HG03103 (cell line): ENCODE data around the gene NMT2.

Source experiments
- ATAC-seq: cut with Tn5 transposase; IDR thresholded peaks from one replicate; pipeline ENCODE4 v1.9.1; 2021; ENCODE audit warnings: low read depth; ENCODE audit not compliant: unreplicated experiment

NMT2 gene

DNA sequence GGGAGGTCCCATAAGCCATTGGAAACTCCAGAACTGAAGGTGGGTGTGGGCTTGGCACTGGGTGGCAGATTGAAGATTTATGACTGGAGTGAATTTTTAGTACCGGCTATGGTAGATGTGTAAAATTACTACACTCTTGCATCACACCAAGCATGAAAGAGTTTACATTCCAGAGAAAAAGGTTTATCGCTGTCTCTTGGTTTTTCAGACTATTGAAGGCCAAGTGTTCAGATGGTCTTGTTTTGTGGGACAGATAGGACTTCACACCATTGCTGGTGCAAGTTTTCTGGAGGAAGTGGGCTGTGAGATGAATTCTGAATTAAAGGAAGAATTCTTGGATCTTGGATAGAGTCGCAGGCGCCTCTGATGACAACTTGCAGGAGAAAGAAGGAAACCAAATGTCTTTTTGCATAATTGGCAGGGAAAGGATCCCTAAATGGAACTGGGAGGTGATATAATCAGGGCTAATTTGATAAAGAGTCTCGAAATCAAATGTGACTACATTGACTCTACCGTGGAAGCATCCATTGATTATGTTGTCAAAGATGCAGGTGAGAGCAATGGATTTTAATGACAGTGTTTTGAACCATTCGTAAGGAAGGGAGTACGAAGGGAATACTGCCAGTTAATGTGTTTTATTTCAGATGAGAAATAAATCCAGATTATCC, 14.2 kb upstream of the NMT2 start:
- ATAC-seq: no peak

DNA sequence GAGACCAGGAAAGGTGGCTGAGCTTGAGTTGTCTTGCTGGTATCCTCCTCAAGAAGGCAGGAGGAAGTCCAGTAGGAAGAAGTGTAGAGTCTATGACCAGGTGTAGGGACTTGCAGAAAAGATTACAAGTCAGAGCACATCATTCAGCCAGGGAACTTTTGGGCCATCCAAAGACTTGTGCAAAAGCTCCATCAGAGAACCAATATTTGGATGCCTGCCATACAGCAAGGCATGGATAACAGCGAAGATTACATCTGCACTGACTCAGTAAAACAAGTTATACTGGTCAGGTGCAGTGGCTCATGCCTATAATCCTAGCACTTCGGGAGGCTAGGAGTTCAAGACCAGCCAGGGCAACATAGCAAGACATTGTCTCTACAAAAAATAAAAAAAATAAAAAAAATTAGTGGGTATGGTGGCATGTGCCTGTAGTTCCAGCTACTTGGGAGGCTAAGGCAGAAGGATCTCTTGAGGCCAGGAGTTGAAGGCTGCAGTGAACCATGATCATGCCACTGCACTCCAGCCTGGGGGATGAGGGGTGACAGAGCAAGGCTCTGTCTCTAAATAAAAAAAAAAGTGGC, 13.2 kb upstream of the NMT2 start:
- no peak for ATAC-seq

DNA sequence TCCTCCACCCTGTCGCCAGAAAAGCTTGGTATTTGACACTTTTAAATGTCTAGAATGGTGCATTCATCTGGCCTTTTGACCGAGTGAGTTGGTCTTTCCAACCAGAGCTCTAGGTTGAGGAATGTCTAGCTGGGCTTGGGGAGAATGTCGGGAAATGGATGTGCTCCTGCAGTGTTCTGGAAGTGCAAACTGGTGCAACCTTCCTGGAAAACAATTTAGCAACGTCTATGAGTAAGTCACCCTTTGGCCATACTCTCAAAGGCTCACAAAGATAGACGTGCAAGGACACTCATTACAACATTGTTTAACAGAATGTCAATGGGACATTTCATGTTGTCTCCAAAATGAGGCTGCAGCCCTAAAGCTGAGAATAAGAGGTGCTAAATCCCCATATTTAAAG, 12.2 kb upstream of the NMT2 start:
- ATAC-seq: no peak

DNA sequence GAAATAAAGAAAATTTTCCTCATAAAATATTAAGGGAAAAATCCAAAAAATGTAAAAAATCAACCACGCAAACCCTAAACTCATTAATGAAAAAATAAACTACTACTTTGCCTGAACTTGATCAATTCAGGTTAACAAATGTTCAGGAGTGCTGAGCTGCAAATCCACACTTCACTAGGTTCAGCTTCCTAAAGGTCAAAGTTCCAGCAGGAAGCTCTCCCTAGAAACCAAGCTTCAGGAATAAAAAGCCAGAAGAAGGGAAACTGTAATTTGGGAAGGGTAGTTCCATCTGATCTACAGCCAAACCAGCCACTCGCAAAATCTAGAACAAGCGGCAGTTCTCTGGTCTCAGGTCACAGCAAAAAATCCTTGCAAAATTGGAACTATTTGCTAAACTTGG, 7.8 kb upstream of the NMT2 start:
- ATAC-seq: no peak

DNA sequence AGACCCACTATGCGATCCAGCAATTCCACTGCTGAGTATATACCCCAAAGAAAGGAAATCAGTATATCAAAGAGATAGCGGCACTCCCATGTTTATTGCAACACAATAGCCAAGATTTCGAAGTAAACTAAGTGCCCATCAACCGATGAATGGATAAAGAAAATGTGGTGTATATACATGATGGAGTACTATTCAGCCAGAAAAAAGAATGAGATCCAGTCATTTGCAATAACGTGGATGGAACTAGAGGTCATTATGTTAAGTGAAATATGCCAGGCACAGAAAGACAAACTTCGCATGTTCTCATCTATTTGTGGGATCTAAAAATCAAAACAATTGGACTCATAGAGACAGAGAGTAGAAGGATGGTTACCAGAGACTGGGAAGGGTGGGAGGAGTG, 7.1 kb upstream of the NMT2 start:
- ATAC-seq: no peak

DNA sequence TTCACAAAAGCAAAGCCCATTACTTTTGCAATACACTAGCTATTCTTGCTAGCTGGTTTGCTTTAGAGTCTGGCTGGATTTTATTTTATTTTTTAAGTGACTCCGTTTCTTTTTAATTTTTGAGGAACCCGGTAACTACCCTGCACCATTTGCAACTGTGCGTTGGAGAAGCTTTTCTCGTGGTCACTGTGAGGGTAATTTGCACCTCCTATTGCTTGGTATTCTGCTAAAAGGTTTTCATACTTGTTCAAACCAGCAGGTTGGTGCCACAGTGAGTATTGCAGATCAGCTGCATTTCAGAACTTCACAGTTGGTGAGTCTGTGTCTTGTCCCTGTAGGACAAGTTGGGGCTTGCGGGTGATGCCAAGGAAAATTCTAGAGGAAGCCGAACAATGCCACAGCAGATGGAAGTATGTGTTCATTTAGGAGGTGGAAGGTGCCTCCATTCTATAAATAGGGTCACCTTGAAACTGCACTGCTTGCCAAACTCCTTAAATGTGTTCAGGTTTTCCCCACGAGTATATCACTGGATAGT, 3.9 kb upstream of the NMT2 start:
- ATAC-seq: no peak

DNA sequence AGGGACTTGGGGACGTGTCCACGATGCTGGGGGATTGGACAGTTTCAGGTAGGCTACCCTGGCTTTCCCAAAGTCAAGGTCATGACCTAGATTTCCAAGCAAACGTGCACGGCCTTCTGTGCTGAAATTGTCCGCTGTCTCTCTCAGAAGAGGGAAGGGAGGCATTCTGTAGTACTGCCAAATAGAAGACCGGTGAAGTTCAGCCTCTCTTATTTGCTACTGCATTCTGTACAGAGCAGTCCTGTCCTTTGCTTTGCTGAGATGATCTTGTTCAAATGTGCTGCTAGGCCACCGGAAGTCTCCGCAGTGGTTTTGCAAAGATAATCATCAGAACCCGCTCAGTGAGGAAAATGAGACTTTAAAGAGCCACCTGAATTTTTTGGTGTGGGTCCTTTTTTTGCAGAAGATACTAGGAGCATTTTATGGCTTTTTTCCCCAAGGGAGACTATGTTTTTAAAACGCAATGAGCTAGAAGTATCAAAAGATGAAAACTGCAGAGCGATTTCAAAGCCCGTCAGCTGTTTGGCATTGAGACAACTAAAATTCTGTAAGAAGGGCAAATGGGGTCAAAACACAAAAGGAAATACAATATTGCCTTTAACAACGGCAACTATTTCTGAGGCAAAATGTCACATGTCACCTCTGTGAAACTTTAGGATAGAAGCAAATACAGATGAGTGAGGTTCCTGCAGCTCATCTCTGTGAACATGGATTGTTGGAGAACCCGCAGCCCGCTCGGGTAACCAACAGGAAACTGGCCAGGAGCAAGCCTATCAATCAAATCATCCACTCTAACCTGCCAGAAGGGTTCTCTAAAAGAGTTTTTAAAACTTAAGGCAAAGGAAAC, 1.3 kb upstream of the NMT2 start:
- no peak for ATAC-seq

DNA sequence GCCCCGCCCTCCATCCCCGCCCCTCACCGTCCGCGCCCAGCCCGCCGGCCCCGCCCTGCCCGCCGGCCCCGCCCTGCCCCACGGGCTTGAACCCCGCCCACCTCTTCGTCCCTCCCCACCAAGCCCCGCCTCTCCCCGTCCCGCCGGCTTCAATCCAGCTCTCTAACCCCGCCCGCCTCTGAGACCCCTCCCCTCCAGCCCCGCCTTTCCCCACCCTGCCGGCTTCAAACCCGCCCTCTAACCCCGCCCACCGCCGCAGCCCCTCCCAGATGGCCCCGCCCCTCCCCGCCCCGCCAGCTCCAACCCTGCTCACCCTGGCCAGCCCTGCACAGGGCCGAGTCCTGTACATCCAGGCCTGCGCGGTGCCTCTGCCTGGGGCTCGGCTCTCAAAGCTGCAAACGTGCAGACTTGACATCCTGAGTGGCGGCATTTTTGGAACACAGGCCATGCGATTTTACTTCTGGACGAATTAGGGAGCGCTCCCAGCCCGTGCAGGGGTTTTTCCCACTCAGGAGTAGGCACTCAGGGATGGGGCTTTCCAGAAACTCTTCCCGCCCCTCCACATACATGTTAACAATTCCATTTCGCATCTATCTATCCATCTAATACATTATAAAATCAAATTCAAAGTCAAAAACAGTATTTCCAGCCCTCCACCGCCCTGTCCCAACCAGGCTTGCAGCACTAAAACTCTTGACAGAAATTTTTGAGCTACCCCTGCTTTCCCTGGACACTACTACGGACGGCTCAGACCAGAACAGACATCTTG, 477 bp upstream of the NMT2 start:
- peak; percentile 48 for ATAC-seq

DNA sequence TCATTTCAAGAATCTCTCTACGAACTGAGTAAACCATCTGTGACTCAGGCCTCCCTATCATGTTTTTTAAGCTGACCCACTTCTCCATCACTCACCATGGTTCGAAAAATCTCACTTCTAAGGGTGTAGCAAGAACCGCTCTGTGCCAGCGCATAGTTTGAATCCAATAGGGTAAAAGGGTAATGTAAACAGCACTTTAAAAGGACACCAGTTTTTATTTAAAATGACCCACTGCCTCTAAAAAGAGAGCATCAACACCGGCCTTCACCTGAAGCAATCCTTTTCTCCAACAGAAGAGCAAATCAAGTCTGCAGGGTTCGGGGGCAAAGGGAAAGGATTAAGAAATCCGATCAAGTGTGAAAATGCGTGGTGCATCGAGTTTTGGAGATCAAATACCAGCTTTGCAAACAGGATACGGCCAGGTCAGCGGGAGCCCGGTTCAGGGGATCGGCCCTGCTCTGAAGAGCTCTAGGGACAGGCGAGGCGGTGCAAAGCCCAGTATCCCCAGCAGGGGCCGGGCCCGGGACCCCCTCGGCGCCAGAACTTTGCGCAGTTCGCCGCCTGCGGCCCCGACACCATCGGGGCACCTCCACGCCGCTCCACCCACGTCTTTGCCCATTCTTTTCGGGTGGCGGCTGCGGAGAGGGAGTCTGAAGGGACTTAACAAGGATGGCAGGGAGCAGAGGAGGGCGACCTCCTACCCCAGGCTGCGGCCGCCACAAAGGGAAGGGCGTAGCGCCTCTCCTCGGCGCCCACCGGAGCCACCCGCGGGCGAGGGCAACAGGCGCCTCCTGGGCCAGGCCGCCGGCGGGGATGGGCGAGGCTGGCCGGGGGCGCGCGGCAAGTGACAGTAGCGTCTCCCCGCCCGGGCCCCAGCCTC, 842 bp downstream of the NMT2 start:
- peak; percentile 36 for ATAC-seq

DNA sequence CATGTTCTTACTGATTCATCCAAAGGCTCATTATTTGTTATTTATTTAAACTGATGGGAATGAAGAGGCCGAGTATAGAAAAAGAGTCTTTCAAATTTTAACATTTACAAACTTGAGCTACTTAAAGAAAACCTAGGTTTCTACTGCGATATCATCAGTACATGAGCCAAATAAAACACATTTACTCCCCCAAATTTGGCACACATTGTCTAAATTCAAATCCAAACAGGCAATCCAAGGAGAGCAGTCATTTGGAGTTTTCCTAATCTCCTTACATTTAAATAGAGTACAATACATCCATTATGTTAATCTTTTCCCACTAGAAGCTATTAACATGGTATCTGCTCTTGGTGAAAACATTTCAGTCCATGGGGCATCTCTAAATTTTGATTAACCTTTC, 2.2 kb downstream of the NMT2 start:
- ATAC-seq: no peak

DNA sequence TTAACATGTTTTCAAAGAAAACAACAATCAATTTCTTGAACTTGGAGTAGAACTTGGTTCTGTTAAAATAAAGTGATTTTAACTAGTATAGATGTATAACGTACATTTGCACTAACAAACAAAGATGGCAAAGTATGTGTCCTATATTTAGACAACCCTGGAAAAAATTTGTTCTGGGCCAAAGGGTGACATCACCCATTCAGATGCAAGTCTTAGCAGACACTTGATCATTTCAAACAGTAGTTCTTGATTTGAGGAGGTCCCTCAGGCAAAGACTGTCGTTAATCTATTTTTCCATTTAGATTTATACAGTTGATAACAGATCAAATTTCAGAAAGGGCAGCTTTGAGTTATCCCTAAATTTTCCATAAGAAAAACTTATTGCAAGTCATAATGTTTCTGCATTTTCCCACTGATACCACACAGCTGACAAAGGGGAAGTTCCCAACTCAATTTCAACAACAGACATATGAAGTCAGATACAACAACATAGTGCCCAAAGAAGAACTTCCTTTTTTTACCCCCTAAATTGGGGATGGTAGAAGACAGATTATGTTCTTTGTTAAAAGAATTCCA, 5.2 kb downstream of the NMT2 start:
- ATAC-seq: no peak

DNA sequence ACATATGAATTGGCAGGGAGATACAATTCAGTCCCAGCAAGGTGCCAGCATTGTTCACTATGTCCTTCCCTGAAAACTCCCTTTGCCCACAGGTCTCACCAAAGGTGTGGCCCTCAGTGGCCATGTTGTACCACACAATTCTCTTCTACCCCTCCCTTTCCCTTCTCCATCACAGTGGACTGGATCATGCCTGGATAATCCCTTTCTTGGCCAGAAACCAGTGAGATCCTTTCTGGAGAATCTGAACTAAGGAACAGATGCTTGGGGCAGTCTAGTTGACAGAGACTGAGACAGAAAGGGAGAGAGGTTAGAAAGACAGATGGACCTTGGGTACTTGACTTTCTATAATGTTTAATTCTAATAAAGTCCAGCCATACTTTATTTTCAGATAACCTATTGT, 9.5 kb downstream of the NMT2 start:
- ATAC-seq: no peak

DNA sequence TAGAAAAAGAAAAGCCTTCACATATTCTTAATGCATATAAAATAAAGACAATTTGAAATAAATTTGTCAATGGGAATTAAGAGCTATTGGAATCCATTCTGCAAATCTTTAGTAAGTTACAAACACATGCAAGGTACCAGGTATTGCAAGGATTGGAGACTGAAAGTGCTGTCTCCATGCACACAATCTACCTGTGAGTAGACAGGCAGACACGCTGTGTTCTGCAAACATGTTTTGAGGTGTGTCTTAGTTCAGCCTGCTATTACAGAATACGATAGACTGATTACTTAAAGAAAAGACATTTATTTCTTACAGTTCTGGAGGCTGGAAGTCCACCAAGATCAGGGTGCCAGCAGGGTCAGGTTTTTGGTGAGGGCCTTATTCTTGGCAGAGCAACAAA, 10.0 kb downstream of the NMT2 start:
- no peak for ATAC-seq

DNA sequence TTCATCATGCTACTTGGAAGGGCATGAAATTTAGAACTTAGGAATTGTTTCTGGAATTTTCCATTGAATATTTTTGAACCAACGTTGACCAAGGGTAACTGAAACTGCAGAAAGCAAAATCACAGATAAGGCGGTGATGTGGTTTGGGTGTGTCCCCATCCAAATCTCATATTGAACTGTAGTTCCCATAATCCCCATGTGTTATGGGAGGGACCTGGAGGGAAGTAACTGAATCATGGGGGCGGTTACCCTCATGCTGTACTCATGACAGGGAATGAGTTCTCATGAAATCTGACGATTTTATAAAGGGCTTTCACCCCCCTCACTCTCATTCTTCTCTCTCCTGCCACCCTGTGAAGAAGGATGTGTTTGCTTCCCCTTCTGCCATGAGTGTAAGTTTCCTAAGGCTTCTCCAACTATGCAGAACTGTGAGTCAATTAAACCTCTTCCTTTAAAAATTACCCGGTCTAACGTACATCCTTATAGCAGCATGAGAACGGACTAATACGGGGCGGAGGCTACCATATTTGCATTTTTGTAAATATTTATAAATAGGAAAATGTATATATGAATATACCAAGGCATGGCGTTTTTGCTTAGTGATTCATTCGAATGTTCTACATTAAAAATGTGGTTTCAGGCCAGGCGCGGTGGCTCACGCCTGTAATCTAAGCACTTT, 12.4 kb downstream of the NMT2 start:
- ATAC-seq: no peak

DNA sequence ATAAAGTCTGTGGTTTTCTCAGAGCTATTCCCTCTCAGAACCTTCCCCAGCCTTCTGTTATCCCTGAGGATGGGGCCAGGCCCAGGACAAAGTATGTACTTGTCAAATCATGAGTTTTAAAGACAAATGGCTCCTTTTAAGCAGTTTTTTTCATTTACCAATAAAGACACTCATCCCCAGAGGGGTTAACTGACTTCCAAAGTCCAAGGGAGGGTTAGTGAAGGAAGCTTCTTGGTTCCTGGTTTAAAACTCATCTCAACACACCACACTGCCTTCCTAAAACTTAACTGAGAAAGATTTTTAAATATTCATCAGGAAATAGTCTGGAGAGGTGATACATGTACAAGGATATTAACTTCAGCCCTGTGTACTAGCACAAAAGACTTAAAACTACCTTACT, 15.9 kb downstream of the NMT2 start:
- no peak for ATAC-seq

DNA sequence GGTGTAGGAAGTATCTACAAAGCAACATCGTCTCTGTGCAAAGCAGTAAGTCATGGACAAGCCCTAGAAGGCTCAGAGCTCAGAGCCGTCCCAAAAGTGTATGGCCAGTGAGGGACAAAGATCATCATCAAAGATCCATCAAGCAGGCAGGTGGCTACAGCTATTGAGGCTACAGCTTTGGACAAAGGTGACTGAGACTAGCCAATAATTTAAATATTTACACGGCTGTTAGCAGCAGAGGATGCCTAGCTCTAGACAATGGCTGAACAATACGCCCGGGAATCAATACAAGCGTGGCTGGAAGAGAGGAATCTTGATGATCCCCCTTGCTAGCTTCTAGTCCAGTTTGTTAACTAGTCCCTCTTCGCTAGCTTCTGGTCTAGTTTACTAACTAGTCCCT, 17.9 kb downstream of the NMT2 start:
- ATAC-seq: no peak

DNA sequence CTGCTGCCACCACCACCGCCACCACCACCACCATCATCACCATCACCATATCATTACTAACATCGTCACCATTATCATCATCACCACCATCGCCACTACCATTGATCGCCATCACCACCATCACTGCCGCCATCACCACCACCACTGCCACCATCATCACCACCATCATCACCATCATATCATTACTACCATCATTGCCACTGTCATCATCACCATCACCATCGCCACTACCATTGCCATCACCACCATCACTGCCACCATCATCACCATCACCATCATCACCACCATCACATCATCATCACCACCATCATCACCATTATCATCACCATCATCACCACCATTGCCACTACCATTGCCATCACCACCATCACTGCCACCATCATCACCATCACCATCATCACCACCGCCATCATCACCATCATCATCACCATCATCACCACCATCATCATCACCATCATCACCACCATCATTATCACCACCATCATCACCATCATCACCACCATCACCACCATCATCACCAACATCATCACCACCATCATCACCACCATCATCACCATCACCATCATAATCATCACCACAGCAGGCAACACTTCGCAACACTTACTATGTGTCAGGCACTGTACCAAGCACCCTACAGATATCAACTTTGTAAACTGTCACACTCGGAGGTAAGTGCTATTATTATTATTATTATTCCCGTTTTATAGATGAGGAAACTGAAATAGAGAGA, 19.3 kb downstream of the NMT2 start:
- ATAC-seq: no peak

DNA sequence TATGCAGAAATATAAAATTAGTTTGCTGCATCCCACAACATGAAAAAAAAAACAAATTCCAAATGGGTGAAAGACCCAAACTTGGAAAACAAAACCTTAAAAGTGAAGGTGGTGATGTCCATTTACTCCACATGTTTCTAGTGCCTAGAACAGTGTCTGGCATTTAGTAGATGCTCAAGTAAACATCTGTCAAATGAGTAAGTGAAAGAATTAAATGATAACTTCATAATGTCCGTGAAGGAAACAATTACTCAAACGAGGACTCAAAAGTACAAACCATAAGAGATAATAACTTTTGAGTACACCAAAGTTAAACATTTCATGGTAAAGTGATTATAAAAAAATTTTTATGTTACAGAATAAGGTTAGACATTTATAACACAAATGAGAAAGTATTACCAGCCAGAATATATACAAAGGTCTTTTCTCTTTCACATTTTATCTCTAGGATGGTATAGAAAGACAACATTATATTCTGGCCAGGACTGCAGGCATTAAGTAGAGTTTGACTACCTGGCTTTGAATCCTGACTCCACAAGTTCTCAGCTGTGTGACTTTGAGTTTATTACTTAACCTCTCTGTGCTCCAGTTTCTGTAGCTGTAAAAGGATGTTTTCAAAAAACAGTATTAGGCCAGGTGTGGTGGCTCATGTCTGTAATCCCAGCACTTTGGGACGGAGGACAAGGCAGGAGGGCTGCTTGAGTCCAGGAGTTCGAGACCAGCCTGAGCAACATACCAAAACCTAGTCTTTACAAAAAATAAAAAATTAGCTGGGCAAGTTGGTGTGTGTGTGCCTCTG, 20.7 kb downstream of the NMT2 start:
- ATAC-seq: no peak
